Subcutaneous adipose tissue (tissue), 4 donors: ENCODE measurements around the gene SF3B4. TPM values are rescaled to one million over a fixed set of nuclear protein-coding genes. Genes with fewer than 3 reads are reported as not detected.

Source experiments
- total RNA-seq, 4 donors: library from RNA; depleted of rRNA; stranded (reverse); fragments of >200 nt; gene quantifications; one replicate each; pipeline ENCODE4 v1.1.0, GENCODE V29; 2016
- TF ChIP-seq, protein P1 (sequence below): fragments of 450-650 bp; IDR thresholded peaks from one replicate; pipeline ENCODE4 v1.5.1; 2016; ENCODE audit warnings: low read depth, mild to moderate bottlenecking, control low read depth, antibody characterized with exemption, moderate library complexity

SF3B4 gene, protein sequence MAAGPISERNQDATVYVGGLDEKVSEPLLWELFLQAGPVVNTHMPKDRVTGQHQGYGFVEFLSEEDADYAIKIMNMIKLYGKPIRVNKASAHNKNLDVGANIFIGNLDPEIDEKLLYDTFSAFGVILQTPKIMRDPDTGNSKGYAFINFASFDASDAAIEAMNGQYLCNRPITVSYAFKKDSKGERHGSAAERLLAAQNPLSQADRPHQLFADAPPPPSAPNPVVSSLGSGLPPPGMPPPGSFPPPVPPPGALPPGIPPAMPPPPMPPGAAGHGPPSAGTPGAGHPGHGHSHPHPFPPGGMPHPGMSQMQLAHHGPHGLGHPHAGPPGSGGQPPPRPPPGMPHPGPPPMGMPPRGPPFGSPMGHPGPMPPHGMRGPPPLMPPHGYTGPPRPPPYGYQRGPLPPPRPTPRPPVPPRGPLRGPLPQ
- 10 to 100 TPM in 1 of 4 donors, 1 to 10 TPM in 3; 6.4 to 20.5 (median 7.8) TPM for total RNA-seq

- TF ChIP-seq, protein P1, sequence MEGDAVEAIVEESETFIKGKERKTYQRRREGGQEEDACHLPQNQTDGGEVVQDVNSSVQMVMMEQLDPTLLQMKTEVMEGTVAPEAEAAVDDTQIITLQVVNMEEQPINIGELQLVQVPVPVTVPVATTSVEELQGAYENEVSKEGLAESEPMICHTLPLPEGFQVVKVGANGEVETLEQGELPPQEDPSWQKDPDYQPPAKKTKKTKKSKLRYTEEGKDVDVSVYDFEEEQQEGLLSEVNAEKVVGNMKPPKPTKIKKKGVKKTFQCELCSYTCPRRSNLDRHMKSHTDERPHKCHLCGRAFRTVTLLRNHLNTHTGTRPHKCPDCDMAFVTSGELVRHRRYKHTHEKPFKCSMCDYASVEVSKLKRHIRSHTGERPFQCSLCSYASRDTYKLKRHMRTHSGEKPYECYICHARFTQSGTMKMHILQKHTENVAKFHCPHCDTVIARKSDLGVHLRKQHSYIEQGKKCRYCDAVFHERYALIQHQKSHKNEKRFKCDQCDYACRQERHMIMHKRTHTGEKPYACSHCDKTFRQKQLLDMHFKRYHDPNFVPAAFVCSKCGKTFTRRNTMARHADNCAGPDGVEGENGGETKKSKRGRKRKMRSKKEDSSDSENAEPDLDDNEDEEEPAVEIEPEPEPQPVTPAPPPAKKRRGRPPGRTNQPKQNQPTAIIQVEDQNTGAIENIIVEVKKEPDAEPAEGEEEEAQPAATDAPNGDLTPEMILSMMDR, result no peak
Measured at GRCh38 chr1:149927563-149928400, at the start of gene SF3B4. Gene SF3B4, minus strand, starts transcription at chr1:149927803. Its CDS starts 44 bp downstream, at chr1:149927759.

DNA sequence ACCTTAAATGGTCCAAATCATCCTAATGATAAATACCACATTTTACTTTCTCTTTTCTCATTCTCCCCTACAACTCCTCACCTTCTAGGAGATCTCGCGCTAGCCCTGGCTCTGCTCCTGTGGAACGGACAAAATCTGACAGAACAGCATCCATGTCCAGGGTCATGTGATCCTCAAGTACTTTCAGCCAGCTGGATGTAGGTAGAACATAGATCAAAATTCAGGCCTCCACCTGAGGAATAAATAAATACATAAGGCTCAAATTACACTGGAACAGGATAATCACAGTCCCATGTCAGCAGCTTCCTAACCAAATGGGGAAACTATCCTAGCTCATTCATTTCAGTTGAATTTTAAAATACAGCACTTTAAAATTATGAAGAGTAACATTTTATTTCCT lies 49.7 kb upstream of the SF3B4 start:
- TF ChIP-seq, protein P1, result no peak

DNA sequence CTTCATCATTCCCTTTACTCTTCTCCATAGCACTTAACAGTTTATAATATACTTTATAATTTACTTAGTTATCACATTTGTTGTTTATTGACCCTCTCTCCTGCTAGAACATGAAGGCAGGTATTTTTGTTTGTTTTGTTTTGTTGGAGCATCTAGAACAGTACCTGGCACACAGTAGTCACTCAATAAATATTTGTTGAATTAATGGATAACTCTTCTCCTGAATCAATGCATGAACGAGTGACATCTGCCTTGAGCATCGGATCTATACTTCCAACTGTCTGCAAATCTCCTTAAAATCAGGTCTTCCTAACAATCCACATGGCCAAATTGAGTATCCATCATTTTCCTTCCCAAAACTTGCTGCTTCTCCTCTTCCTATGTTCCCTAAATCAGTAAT lies 44.9 kb upstream of the SF3B4 start:
- TF ChIP-seq, protein P1, result no peak

DNA sequence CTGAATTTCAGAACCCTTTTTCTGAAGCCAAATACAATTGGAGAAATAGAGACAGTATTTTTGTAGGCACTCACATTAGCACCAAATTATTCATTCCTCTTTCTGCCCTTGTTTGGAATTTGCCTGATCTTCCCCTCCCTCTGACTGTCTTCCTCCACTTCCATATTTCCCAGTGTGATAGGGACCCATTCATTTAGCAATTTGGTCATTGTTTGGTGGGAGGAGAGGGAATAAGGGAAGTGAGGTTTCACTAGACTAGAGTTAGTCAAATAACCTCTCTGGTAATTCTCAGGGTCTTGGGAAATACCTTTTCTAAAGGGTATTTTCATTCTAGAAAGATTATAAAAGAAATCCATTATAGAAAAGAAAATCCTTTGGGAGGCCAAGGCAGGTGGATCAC lies 40.0 kb upstream of the SF3B4 start:
- TF ChIP-seq, protein P1, result no peak

DNA sequence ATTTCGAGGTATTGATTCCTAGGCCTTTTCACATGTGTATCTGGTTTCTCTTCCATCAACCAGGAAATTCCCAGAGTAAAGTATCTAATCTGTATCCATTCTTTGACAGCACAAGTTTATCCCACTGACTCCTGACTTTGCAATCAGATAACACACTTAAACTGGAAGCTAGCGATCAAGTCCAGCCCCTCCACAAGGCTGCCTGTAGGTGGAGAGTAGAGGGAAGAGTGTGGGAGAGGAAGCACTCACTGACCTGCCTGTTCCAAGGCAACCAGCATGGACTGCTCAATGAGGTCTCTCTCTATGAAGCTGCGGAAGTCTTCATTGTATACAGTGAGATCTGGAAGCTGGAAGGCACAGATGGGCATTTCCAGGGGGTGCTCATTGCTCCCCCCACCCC lies 39.4 kb upstream of the SF3B4 start:
- TF ChIP-seq, protein P1, result no peak

DNA sequence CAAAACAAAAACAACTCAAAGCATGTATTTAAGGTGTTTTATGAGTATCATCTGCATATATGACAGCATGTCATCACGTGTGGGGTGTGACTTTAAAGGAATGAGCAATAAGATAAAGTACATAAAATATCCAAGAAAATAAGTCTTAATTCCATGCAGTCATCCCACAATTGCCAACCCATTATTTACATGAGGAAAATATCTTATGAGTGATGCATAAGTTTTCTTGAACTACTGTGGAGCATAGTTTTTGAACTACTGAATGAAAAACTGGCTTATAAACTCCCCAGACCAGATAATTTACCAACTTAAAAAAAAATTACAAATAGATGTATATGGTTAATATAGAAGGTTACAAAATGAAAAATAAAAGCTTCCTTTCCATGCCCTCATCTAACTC lies 38.8 kb upstream of the SF3B4 start:
- TF ChIP-seq, protein P1, result no peak

- TF ChIP-seq, protein P1, result no peak
Measured at GRCh38 chr1:149965440-149965839, 37.8 kb upstream of the SF3B4 start.
